NCI-H345 (cell line): Measurements from ENCODE around the gene LRBA.

Source experiments
- DNase-seq: peaks from one replicate; lab custom pipeline; 2025; lab: John Stamatoyannopoulos, UW

The LRBA gene

GRCh38 chr4:150586162-150586810 is 428.8 kb downstream of the LRBA start:
- no peak for DNase-seq

- DNase-seq = no peak
These were observed 429.5 kb downstream of the LRBA start for GRCh38 chr4:150585611-150586010.

GRCh38 chr4:150584111-150584915 is 430.8 kb downstream of the LRBA start:
- DNase-seq = no peak

GRCh38 chr4:150583287-150584110 is 431.6 kb downstream of the LRBA start:
- DNase-seq = no peak

- DNase-seq = no peak
These were observed 432.2 kb downstream of the LRBA start for GRCh38 chr4:150582873-150583286.

GRCh38 chr4:150582146-150582872 is 432.8 kb downstream of the LRBA start, which contains the start of gene MAB21L2:
Gene MAB21L2, plus strand, starts transcription at chr4:150582151. Its CDS starts 879 bp downstream, at chr4:150583030.
- DNase-seq = no peak

- DNase-seq = no peak
These were observed 433.4 kb downstream of the LRBA start for GRCh38 chr4:150581641-150582051.

- no peak for DNase-seq
These were observed 434.0 kb downstream of the LRBA start for GRCh38 chr4:150581056-150581605.

GRCh38 chr4:150580306-150580705 is 434.8 kb downstream of the LRBA start:
- DNase-seq = no peak

- DNase-seq = no peak
These were observed 435.4 kb downstream of the LRBA start for GRCh38 chr4:150579551-150580234.

- no peak for DNase-seq
These were observed 436.2 kb downstream of the LRBA start for GRCh38 chr4:150578745-150579501.

- no peak for DNase-seq
These were observed 437.3 kb downstream of the LRBA start for GRCh38 chr4:150577796-150578195.

GRCh38 chr4:150574678-150575077 is 440.4 kb downstream of the LRBA start:
- no peak for DNase-seq

- DNase-seq = no peak
These were observed 441.6 kb downstream of the LRBA start for GRCh38 chr4:150573534-150573933.

- DNase-seq = no peak
These were observed 442.2 kb downstream of the LRBA start for GRCh38 chr4:150572704-150573504.

GRCh38 chr4:150570862-150571261 is 444.2 kb downstream of the LRBA start:
- no peak for DNase-seq

GRCh38 chr4:150569998-150570535 is 445.0 kb downstream of the LRBA start:
- DNase-seq = no peak

GRCh38 chr4:150569384-150569987 is 445.6 kb downstream of the LRBA start:
- DNase-seq = no peak

- no peak for DNase-seq
These were observed 448.0 kb downstream of the LRBA start for GRCh38 chr4:150567070-150567469.
